Kidney glomerular epithelial cell (primary cell): ENCODE measurements around the gene TMSB4X.
"Not testable (repeated sequence)": the region's sequence is repeated elsewhere in the genome, so short reads cannot be mapped to it uniquely, and the experiment has no call there.

Experiments
- DNase-seq: peaks from one replicate; lab custom pipeline; 2025; lab: John Stamatoyannopoulos, UW

Gene TMSB4X

GRCh38 chrX:12976819-12977732 lies 2.2 kb downstream of the TMSB4X start:
- DNase-seq: not testable (repeated sequence)

GRCh38 chrX:12977761-12978204 lies 2.9 kb downstream of the TMSB4X start:
- no peak for DNase-seq

GRCh38 chrX:12978205-12979025 lies 3.5 kb downstream of the TMSB4X start:
- peak; percentile 38 for DNase-seq

GRCh38 chrX:12979026-12979607 lies 4.2 kb downstream of the TMSB4X start:
- DNase-seq: no peak

- DNase-seq: no peak
These were observed 4.7 kb downstream of the TMSB4X start for GRCh38 chrX:12979616-12980015.

GRCh38 chrX:12980039-12980438 lies 5.1 kb downstream of the TMSB4X start:
- not testable (repeated sequence) for DNase-seq

- no peak for DNase-seq
These were observed 7.0 kb downstream of the TMSB4X start for GRCh38 chrX:12981880-12982279.

GRCh38 chrX:12984603-12985319 lies 9.9 kb downstream of the TMSB4X start:
- peak; percentile 30 for DNase-seq

GRCh38 chrX:12985331-12985730 lies 10.4 kb downstream of the TMSB4X start:
- DNase-seq: no peak

GRCh38 chrX:12986164-12986779 lies 11.4 kb downstream of the TMSB4X start:
- DNase-seq: no peak

GRCh38 chrX:12986886-12987285 lies 12.0 kb downstream of the TMSB4X start:
- no peak for DNase-seq

- no peak for DNase-seq
These were observed 12.4 kb downstream of the TMSB4X start for GRCh38 chrX:12987340-12987739.

- DNase-seq: no peak
These were observed 13.1 kb downstream of the TMSB4X start for GRCh38 chrX:12987900-12988594.

- DNase-seq: peak; percentile 39
These were observed 13.9 kb downstream of the TMSB4X start for GRCh38 chrX:12988797-12989196.

- no peak for DNase-seq
These were observed 14.6 kb downstream of the TMSB4X start for GRCh38 chrX:12989461-12989860.

GRCh38 chrX:12991575-12991974 lies 16.7 kb downstream of the TMSB4X start:
- no peak for DNase-seq

- no peak for DNase-seq
These were observed 17.7 kb downstream of the TMSB4X start for GRCh38 chrX:12992544-12993118.

- DNase-seq: no peak
These were observed 18.9 kb downstream of the TMSB4X start for GRCh38 chrX:12993826-12994225.

- no peak for DNase-seq
These were observed 19.4 kb downstream of the TMSB4X start for GRCh38 chrX:12994321-12994720.

- no peak for DNase-seq
These were observed 22.1 kb downstream of the TMSB4X start for GRCh38 chrX:12996934-12997435.
